AG04449 (cell line): ENCODE results near the gene IFRD2.

Source experiments
- CTCF ChIA-PET: fragments of 350-600 bp; formaldehyde crosslinking; extraction: SDS; loops from one replicate; lab custom pipeline; 2021; ENCODE audit warnings: antibody characterized with exemption; lab: Yijun Ruan, JAX
- POLR2A ChIA-PET: fragments of 400-600, 350-600 bp; formaldehyde crosslinking; extraction: SDS; loops from one replicate; lab custom pipeline; 2020; ENCODE audit warnings: antibody characterized with exemption, inconsistent platforms; lab: Yijun Ruan, JAX
- DNase-seq: peaks from one replicate; pipeline ENCODE4 v3.0.0-alpha.2; 2010; ENCODE audit warnings: low read depth, low spot score
- H3K4me3 ChIP-seq: 2 replicates; pipeline ENCODE4 v1.5.1; 2011; ENCODE audit warnings: low read depth, mild to moderate bottlenecking, control low read depth, low read length
- TF ChIP-seq, protein P1 (sequence below): IDR thresholded peaks from one replicate; pipeline ENCODE4 v1.5.1; 2011; ENCODE audit warnings: mild to moderate bottlenecking, moderate library complexity, low read length, control low read depth, inconsistent platforms; ENCODE audit not compliant: insufficient read depth; ENCODE audit errors: missing control alignments

IFRD2 gene

DNA sequence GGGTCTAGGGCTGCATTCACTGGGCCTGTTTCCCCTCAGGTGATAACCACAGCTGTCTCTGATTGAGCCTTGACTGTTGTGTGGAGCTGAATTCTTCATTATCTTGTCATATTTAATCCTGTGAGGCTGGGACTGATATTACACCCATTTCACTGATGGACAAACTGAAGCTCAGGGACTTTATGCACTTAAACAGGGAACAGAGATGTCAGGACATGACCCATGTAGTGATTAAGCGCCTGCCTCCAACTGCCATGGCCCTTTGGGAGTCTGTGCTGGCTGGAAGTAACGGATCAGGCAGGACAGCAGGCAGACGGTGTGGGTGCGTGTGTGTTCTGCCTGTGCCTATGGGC is 48.7 kb downstream of the IFRD2 start:
- TF ChIP-seq, protein P1, sequence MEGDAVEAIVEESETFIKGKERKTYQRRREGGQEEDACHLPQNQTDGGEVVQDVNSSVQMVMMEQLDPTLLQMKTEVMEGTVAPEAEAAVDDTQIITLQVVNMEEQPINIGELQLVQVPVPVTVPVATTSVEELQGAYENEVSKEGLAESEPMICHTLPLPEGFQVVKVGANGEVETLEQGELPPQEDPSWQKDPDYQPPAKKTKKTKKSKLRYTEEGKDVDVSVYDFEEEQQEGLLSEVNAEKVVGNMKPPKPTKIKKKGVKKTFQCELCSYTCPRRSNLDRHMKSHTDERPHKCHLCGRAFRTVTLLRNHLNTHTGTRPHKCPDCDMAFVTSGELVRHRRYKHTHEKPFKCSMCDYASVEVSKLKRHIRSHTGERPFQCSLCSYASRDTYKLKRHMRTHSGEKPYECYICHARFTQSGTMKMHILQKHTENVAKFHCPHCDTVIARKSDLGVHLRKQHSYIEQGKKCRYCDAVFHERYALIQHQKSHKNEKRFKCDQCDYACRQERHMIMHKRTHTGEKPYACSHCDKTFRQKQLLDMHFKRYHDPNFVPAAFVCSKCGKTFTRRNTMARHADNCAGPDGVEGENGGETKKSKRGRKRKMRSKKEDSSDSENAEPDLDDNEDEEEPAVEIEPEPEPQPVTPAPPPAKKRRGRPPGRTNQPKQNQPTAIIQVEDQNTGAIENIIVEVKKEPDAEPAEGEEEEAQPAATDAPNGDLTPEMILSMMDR, result no peak
- CTCF ChIA-PET, result interaction anchor here (1.2 to 47.4 kb wide), 7 partner anchors 10 to 81 kb away, joined by 3 to 1609 read pairs (median 5); partner anchors contain the start of genes GNAT1, HYAL3, LSMEM2 and NAA80
- DNase-seq, result no peak
- POLR2A ChIA-PET, result no interaction called here
- no peak overlapping the region for H3K4me3 ChIP-seq

DNA sequence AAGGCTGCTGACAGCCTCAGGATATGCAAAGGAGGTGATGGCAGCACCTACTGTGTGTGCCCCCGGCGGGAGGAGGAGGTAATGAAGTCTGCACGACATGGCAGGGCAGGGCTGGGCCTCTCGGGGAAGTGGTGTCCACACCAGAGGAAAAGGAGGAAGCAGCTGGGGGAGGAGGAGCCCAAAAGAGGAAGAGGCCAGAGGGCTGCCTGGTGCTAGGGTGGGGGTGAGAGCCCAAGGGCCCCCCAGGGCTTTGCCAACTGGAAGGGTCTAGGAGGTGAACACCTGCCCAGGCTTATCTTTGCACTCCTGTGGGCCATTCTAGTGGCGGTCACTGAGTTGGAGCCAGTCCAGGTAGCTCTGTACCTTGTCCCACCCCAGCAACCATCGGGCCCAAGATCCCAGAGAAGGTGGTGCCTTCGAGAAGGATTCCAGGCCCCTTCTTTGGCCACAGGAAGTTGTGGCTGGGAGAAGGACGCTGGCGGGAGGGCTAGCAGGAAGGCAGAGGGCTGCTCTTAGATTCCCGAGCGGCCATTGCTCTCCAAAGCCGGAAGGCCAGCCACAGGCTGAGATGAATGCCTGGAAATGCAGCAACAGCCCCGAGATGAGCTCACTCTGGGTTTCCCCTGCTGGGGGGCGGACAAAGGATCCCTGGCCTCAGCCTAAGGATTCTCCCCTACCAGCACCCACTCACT is 49.2 kb downstream of the IFRD2 start:
- CTCF ChIA-PET, result interaction anchor here (1.2 to 47.4 kb wide), 7 partner anchors 9 to 81 kb away, joined by 3 to 1609 read pairs (median 5); partner anchors contain the start of genes GNAT1, HYAL3, LSMEM2 and NAA80
- no peak overlapping the region for H3K4me3 ChIP-seq
- POLR2A ChIA-PET, result no interaction called here
- TF ChIP-seq, protein P1, result no peak
- DNase-seq, result no peak

DNA sequence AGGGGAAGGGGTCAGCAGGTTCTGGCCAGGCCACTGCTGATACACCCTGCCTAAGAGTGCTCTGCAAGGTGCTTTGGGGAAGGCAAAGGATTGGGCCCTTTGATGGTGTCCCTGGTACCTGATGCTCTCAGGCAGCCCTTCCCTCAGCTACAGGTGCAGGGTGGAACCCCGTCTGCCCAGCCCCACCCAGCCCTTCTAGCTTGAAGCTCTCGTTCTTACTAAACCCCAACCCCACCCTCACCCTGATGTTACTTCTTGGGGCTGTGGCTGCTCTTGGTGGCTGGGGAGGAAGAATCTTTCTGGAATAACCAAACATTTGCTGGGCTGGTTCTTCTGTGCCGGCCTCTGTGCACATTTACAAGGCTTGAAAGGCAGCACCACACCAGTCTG is 49.9 kb downstream of the IFRD2 start:
- POLR2A ChIA-PET, result no interaction called here
- CTCF ChIA-PET, result interaction anchor here (1.4 to 47.4 kb wide), 6 partner anchors 9 to 82 kb away, joined by 3 to 1609 read pairs (median 19); partner anchors contain the start of genes GNAT1, HYAL3, LSMEM2 and NAA80
- DNase-seq, result no peak
- no peak overlapping the region for H3K4me3 ChIP-seq
- TF ChIP-seq, protein P1, result no peak

DNA sequence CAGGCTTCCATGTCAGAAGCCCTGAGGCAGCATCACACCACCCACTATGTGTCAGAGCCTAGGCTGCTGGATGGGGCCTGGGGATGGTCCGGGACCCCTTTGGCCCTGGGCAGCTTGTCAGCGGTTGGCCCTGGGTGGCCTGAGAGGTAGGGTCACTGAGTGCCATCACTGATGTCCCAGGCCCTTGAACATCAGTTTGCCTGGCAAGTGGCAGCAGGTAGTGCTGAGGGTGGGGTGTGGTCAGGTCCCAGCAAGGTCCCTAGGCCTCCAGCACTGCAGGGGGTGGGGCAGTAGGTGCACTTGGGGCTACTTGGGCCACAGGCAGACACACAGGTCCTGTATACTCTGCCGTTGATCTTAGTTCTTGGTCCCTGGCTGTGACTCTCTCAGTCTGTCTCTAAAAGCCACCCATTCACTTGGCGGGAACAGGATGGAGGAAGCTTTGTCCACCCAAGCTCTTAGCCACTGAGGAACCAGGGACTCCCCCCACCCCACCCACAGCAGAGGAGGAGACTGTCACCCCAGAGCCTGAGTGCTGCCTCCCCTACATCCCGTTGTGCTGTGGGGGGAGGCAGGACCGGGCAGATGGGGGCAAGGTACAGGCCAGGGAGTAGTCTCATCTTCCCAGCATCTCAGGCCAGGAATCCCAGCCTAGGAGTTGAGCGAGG is 50.4 kb downstream of the IFRD2 start:
- DNase-seq, result no peak
- CTCF ChIA-PET, result interaction anchor here (0.6 to 47.4 kb wide), 5 partner anchors 8 to 102 kb away, joined by 3 to 1609 read pairs (median 18); partner anchors contain the start of genes GNAT1, LSMEM2 and SEMA3B
- TF ChIP-seq, protein P1, result no peak
- no peak overlapping the region for H3K4me3 ChIP-seq
- POLR2A ChIA-PET, result interaction anchor here (0.8 to 1.3 kb wide), 2 partner anchors 23 to 99 kb away, joined by 3 to 4 read pairs; partner anchors contain the start of gene RASSF1

DNA sequence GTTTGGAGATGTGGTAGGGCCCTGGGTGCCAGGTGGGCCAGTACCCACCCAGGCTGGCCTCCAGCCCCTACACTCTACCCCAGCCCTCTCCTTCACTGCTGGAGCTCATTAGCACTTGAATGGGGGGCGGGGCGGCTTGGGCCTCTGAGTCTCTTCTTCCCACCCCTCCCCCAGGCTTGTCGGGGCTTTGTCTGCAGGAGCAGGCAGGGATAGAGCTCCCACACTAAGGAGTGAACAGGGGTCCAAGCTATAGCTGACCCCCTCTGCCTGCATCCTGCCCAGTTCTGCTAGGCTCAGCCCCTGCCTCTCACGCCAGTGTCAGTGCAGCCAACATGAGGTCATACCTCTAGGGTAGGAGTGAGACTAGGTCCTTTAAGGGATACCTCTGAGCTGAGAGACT is 51.1 kb downstream of the IFRD2 start:
- CTCF ChIA-PET, result interaction anchor here (0.6 to 47.4 kb wide), 4 partner anchors 13 to 102 kb away, joined by 3 to 1609 read pairs (median 72); partner anchors contain the start of genes GNAT1, LSMEM2 and SEMA3B

More for the DNA sequence above, 51.1 kb downstream of the IFRD2 start:
- DNase-seq, result no peak
- TF ChIP-seq, protein P1, result no peak
- H3K4me3 ChIP-seq, result no peak overlapping the region
- POLR2A ChIA-PET, result interaction anchor here (0.8 to 1.3 kb wide), 2 partner anchors 23 to 100 kb away, joined by 3 to 4 read pairs; partner anchors contain the start of gene RASSF1
